Aorta (tissue), 5 donors: ENCODE data around the gene OR2T12. TPM values are rescaled to one million over a fixed set of nuclear protein-coding genes. Genes with fewer than 3 reads are reported as not detected.
"Not testable (repeated sequence)": the region's sequence is repeated elsewhere in the genome, so short reads cannot be mapped to it uniquely, and the experiment has no call there.

Experiments used
- ATAC-seq: fragments of 200-7000 bp; cut with Tn5 transposase; one replicate; pipeline ENCODE4 v1.9.1; 2022; ENCODE audit warnings: moderate library complexity; ENCODE audit not compliant: low FRiP score
- DNase-seq, 2 donors: peaks; one replicate each; pipeline ENCODE4 v3.0.0-alpha.2; 2020
- H3K27ac ChIP-seq, 2 donors: one replicate each; pipeline ENCODE4 v1.5.1; 2013; ENCODE audit warnings: low read length in 2 of 2, mild to moderate bottlenecking in 2 of 2, moderate library complexity in 2 of 2, control low read depth in 1 of 2, inconsistent platforms in 1 of 2, low read depth in 1 of 2
- H3K27me3 ChIP-seq, 2 donors: one replicate each; pipeline ENCODE4 v1.6.1; 2013; ENCODE audit warnings: control low read depth in 1 of 2, low read length in 1 of 2, mild to moderate bottlenecking in 1 of 2, moderate library complexity in 1 of 2; ENCODE audit not compliant: insufficient read depth in 2 of 2, control insufficient read depth in 1 of 2
- H3K36me3 ChIP-seq, 2 donors: one replicate each; pipeline ENCODE4 v1.6.1; 2013; ENCODE audit warnings: control low read depth in 1 of 2, low read length in 1 of 2, mild to moderate bottlenecking in 1 of 2; ENCODE audit not compliant: insufficient read depth in 2 of 2, control insufficient read depth in 1 of 2
- H3K4me1 ChIP-seq, 2 donors: one replicate each; pipeline ENCODE4 v1.6.1; 2013; ENCODE audit warnings: low read length in 2 of 2, control low read depth in 1 of 2, mild to moderate bottlenecking in 1 of 2, moderate library complexity in 1 of 2; ENCODE audit not compliant: insufficient read depth in 2 of 2, control insufficient read depth in 1 of 2
- H3K4me3 ChIP-seq, 2 donors: one replicate each; pipeline ENCODE4 v1.5.1; 2013; ENCODE audit warnings: low read length in 2 of 2, control low read depth in 1 of 2, mild to moderate bottlenecking in 1 of 2
- H3K9me3 ChIP-seq: one replicate; pipeline ENCODE4 v1.6.1; 2013; ENCODE audit warnings: mild to moderate bottlenecking, low read length; ENCODE audit not compliant: control insufficient read depth
- WGBS, 2 donors: extraction: QIAGEN DNeasy Blood & Tissue Kit; methylation state at CpG; one replicate each; pipeline ENCODE4 v1.1.7; 2013; 5-methylcytosine and 5-hydroxymethylcytosine counted together
- intact Hi-C, 2 donors: fragments of 100-400 bp; cut with DNase I; formaldehyde crosslinking; loops; one replicate each; pipeline versions ENCODE4 v1.14.2 to v1.15.0; 2022
- long read RNA-seq, 2 donors: library from polyadenylated mRNA; unstranded; transcript quantifications; one replicate each; pipeline ENCODE4 v2.0.0, GENCODE V29; 2020 to 2021
- polyA plus RNA-seq, 2 donors: library from polyadenylated mRNA; stranded (reverse); fragments of 200-250 nt; gene quantifications; one replicate each; pipeline ENCODE4 v1.2.3, GENCODE V29; 2013
- total RNA-seq, 2 donors: library from RNA; stranded (reverse); fragmentation: NEBNext Ultra II Directional; extraction: Animal tissue kit (Norgen Biotek cat#: 25700); gene quantifications; one replicate each; pipeline ENCODE4 v1.2.1, GENCODE V29; 2021
- donor health status: healthy with polysubstance abuse.
- donor health status: Bipolar disorder and iron deficiency.
- donor health status: DM: no; HTN: no; CAD: no.
- donor health status: DM: no; HTN: no; CAD: no.
- donor health status: DM: yes; HTN: yes; CAD: no.

OR2T12 gene
- total RNA-seq (not detected), polyA plus RNA-seq (not detected)
- long read RNA-seq, donor 1 = 0 reads
- long read RNA-seq, donor 2 = 0 reads

GRCh38 chr1:248303324-248303723 lies at the start of gene OR2T12:
TSS of gene OR2T12 (minus strand) at chr1:248303424. CDS start at chr1:248295578, 7,846 bp downstream.
- H3K27ac ChIP-seq = no peak within 1 kb of the TSS
- H3K27me3 ChIP-seq = no peaks in the 10 kb centered on the region
- no peak for ATAC-seq
- H3K36me3 ChIP-seq = no peaks in the 10 kb centered on the region
- H3K4me1 ChIP-seq = no peaks in the 10 kb centered on the region
- H3K4me3 ChIP-seq = no peak within 1 kb of the TSS
- no peak for DNase-seq
- 86 to 93% methylated on average over 1 of the region's 1 CpG for WGBS, 2 donors
- intact Hi-C loops = no loop called here
- H3K9me3 ChIP-seq = no peaks in the 10 kb centered on the region

DNA sequence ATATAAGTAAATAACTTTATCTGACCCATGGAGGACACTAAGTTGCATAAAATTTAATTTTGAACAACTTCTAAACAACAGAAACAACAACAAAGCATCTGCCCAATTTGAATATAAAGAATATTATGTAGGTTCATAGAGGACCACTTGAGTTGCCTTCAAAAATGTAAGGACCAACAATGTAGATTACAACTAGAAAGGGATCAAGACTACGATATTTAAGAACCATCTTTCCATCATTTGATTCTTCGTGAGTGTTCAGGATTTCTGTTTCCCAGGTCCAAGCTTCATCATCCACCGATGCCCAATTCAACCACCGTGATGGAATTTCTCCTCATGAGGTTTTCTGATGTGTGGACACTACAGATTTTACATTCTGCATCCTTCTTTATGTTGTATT lies 45.3 kb upstream of the OR2T12 start, which contains the start of gene OR14C36:
OR14C36 (plus strand) TSS at position 301 of the 400 bp plus-strand sequence; CDS start at position 301, 0 bp downstream.
- ATAC-seq = no peak
- intact Hi-C loops = no loop called here

GRCh38 chr1:248343451-248343850 lies 40.2 kb upstream of the OR2T12 start:
- DNase-seq (no peak), ATAC-seq (no peak)
- no peaks in the 10 kb centered on the region for H3K9me3 ChIP-seq
- H3K4me1 ChIP-seq = no peaks in the 10 kb centered on the region
- no peaks in the 10 kb centered on the region for H3K27me3 ChIP-seq
- intact Hi-C loops = no loop called here
- H3K27ac ChIP-seq = no peak overlapping the region
- H3K4me3 ChIP-seq = no peak overlapping the region
- H3K36me3 ChIP-seq = no peaks in the 10 kb centered on the region
- 44 to 48% methylated on average over 3 of the region's 3 CpGs for WGBS, 2 donors

More for the DNA sequence above, 45.3 kb upstream of the OR2T12 start, which contains the start of gene OR14C36:
- no peak for DNase-seq
- no peaks in the 10 kb centered on the region for H3K9me3 ChIP-seq
- no peak within 1 kb of the TSS for H3K4me3 ChIP-seq
- WGBS, 2 donors = 67 to 71% methylated on average over 4 of the region's 4 CpGs
- H3K27me3 ChIP-seq = no peaks in the 10 kb centered on the region
- no peaks in the 10 kb centered on the region for H3K4me1 ChIP-seq
- H3K36me3 ChIP-seq = no peaks in the 10 kb centered on the region
- no peak within 1 kb of the TSS for H3K27ac ChIP-seq

DNA sequence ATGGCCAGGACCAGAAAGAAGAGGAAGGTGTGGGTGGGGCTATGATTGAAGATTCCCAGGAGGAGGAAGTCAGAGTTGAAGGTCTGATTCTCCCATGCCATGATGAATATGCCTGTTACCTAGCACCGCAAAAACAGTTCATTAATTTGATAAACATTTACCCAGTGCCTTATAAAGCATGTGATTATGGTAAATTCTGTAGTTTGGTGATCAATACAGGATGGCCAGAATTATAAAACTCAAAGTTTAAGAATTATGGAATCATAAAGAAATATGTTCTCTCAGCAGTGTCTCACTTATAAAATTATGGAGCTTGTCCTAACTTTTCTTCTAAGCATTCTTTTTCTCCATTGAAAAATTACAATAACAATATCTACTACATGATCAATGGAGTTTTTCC lies 21.2 kb upstream of the OR2T12 start, which contains the start of gene OR2M7:
OR2M7 (minus strand) TSS at position 101 of the 400 bp plus-strand sequence; CDS start at position 101, 0 bp downstream.
- 81 to 85% methylated on average over 1 of the region's 1 CpG for WGBS, 2 donors
- H3K9me3 ChIP-seq = no peaks in the 10 kb centered on the region
- H3K36me3 ChIP-seq = no peaks in the 10 kb centered on the region
- H3K27ac ChIP-seq = no peak within 1 kb of the TSS
- ATAC-seq (no peak), DNase-seq (no peak)
- no peak within 1 kb of the TSS for H3K4me3 ChIP-seq
- intact Hi-C loops = no loop called here
- H3K4me1 ChIP-seq = no peaks in the 10 kb centered on the region
- no peaks in the 10 kb centered on the region for H3K27me3 ChIP-seq

DNA sequence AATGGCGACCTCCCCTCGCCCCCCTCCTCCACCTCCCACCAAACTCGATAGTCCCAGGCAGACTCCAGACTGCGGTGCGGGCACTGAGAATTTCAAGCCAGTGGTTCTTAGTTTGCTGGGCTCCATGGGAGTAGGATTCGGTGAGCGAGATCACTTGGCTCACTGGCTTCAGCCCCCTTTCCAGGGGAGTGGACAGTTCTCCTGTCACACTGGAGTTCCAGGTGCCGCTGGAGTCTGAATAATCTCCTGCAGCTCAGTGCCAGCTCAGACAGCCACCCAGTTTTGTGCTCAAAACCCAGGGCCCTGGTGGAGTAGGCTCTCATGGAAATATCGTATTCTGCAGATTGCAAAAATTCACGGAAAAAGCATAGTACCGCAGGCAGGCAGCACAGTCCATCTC lies 13.6 kb upstream of the OR2T12 start:
- Histone ChIP-seq H3K27me3 (no peaks in the 10 kb centered on the region), H3K27ac (no peak overlapping the region), H3K36me3 (no peaks in the 10 kb centered on the region), H3K4me1 (no peaks in the 10 kb centered on the region), H3K4me3 (no peak overlapping the region), H3K9me3 (peaks cover 2% of the 10 kb centered on the region)
- intact Hi-C loops = no loop called here
- 87 to 89% methylated on average over 11 of the region's 11 CpGs for WGBS, 2 donors
- DNase-seq (peak in 1 of 2 donors; percentile 20), ATAC-seq (no peak)

- ATAC-seq, intact Hi-C loops, H3K27me3 ChIP-seq, H3K36me3 ChIP-seq, H3K4me1 ChIP-seq, H3K9me3 ChIP-seq, DNase-seq, H3K27ac ChIP-seq, H3K4me3 ChIP-seq: not testable (repeated sequence)
- 84% methylated on average over 14 to 15 of the region's 15 CpGs for WGBS, 2 donors
These were observed 3.5 kb upstream of the OR2T12 start for GRCh38 chr1:248306740-248307139.

- intact Hi-C loops = no loop called here
- H3K27ac ChIP-seq = no peak overlapping the region
- WGBS, 2 donors = 86 to 89% methylated on average over 17 to 19 of the region's 19 CpGs
- H3K4me3 ChIP-seq = no peak overlapping the region
- ATAC-seq (no peak), DNase-seq (no peak)
- no peaks in the 10 kb centered on the region for H3K36me3 ChIP-seq
- H3K27me3 ChIP-seq = no peaks in the 10 kb centered on the region
- H3K4me1 ChIP-seq = no peaks in the 10 kb centered on the region
- H3K9me3 ChIP-seq = no peaks in the 10 kb centered on the region
These were observed 2.9 kb upstream of the OR2T12 start for GRCh38 chr1:248306103-248306502.

GRCh38 chr1:248305672-248306071 lies 2.4 kb upstream of the OR2T12 start:
- H3K27ac ChIP-seq, H3K36me3 ChIP-seq, intact Hi-C loops, DNase-seq, ATAC-seq, H3K27me3 ChIP-seq, H3K4me3 ChIP-seq, H3K4me1 ChIP-seq, H3K9me3 ChIP-seq: not testable (repeated sequence)
- WGBS, 2 donors = 76 to 78% methylated on average over 9 of the region's 9 CpGs

GRCh38 chr1:248288391-248288790 lies 14.8 kb downstream of the OR2T12 start:
- DNase-seq (no peak), ATAC-seq (no peak)
- H3K4me3 ChIP-seq = no peak overlapping the region
- H3K4me1 ChIP-seq = no peaks in the 10 kb centered on the region
- 50 to 55% methylated on average over 6 of the region's 6 CpGs for WGBS, 2 donors
- H3K27ac ChIP-seq = no peak overlapping the region
- intact Hi-C loops = no loop called here
- no peaks in the 10 kb centered on the region for H3K27me3 ChIP-seq
- no peaks in the 10 kb centered on the region for H3K9me3 ChIP-seq
- no peaks in the 10 kb centered on the region for H3K36me3 ChIP-seq
